GM19452 (cell line): Measurements from ENCODE around the gene AKAP10.
A peak's percentile ranks its signal among the peaks of the same experiment; 100 is the strongest.
"Not testable (repeated sequence)": the region's sequence is repeated elsewhere in the genome, so short reads cannot be mapped to it uniquely, and the experiment has no call there.

Experiments
- ATAC-seq: cut with Tn5 transposase; IDR thresholded peaks from one replicate; pipeline ENCODE4 v1.9.1; 2021; ENCODE audit not compliant: unreplicated experiment

AKAP10 gene

GRCh38 chr17:19979917-19980770, 2.5 kb upstream of the AKAP10 start:
- no peak for ATAC-seq

GRCh38 chr17:19978805-19979211, 1.2 kb upstream of the AKAP10 start:
- no peak for ATAC-seq

GRCh38 chr17:19978209-19978802, 678 bp upstream of the AKAP10 start:
- ATAC-seq: peak; percentile 32

DNA sequence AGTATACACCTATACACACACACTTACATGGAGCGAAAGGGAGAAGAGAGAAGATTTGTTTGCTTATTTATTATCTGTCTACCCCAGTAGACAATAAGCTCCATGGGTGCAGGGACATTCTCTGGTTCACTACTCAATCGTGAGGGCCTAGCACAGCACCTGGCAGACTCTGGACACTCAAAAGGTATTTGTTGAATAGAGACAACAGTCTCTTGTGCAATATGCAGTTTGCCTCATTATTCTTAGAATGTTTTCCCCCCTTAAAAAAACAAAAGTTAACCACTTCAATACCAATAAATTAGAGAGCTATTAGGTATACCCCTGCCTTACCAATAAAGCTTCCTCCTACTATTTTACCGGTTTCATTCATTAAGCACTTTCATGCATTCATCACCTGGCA, 2.0 kb downstream of the AKAP10 start:
- ATAC-seq: no peak

DNA sequence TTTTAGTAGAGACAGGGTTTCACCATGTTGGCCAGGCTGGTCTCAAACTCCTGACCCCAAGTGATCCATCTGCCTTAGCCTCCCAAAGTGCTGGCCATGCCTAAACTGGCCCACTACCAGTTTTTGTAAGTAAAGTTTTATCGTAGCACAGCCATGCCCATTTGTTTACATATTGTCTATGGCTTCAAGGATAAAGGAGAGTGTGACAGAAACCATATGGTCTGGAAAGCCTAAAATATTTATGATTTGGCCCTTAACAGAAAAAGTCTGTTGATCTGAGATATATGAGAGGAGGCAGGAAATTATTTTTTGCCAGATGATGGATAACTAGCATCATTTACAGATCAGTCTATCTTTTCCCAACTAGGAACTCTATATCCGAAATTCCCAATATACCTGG, 4.5 kb downstream of the AKAP10 start:
- no peak for ATAC-seq

- ATAC-seq: not testable (repeated sequence)
Observed at GRCh38 chr17:19962954-19963353, 14.7 kb downstream of the AKAP10 start.

- ATAC-seq: no peak
Observed at GRCh38 chr17:19958023-19958422, 19.6 kb downstream of the AKAP10 start.

DNA sequence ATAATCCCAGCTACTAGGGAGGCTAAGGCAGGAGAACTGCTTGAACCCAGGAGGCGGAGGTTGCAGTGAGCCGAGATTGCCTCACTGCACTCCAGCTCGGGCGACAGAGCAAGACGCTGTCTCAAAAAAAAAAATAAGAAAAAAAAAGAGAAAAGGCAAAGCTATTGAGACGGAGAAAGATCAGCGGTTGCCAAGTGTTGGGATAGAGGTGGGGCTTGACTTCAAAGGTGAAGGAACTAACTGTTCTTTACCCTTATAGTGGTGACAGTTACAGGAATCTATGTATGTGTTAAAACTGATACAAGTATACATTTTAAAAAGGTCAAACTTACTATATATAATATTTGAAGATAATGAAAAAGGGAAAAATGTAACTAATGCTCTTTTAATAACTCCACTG, 22.5 kb downstream of the AKAP10 start:
- ATAC-seq: no peak

GRCh38 chr17:19951411-19951810, 26.2 kb downstream of the AKAP10 start:
- not testable (repeated sequence) for ATAC-seq

- not testable (repeated sequence) for ATAC-seq
Observed at GRCh38 chr17:19950624-19951195, 26.9 kb downstream of the AKAP10 start.

DNA sequence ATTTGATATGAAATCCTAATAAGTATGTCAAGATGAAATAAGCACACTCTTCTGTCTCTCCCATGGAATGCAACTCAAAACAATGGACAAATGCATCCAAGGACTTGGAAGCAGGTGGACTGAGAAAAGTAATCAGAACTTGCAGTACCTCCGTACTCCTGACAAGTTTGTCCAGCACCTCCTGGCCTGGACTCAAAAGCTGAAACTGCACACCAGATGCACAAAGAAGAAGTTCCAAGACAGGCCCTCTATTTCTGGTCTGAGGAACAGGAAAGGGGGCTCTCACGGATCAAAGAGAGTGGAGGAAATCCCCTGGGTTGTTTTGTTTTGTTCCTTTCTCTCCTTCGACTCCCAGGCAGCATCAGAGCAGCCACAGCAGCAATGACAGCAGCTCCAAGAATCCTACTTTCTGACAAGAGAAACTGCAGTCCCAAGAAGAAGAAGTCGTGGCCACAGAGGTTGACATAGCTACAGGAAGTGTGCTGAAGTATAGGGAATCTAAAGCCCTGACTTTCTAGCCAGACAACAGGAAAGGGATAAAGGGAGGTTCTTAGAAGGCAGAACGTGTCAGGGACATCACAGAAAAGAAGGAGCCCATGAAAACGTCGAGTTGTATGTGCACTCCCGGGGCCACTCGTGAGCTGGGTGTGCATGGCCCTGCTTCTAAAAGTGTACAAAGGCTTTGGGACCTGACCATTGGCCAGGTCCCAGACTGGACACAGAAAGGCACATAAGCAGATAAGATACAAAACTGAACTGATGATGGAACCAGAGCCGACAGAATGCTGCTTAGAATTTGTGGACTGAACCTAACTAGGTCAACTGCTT, 29.3 kb downstream of the AKAP10 start:
- ATAC-seq: no peak

DNA sequence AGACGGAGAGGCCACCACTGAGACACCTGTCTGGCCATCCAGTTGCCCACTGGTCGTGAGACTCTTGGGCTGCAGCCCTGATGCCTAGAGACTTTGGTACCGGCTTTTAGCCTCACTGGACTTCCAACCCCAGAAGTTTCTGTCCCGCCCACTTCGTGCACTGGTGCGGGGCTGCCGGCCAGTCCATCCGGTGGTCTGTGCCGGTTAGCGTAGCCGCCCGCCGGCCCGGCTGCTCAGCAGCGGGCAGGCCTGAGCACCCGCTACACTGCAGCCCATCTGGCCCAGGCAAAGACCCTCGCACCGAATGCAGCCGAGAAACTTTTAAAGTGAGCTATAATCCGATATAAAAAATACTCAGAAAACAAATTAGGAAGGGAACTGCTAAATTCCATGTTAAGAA, 30.7 kb downstream of the AKAP10 start:
- ATAC-seq: no peak

GRCh38 chr17:19945009-19945626, 32.5 kb downstream of the AKAP10 start:
- ATAC-seq: no peak

- no peak for ATAC-seq
Observed at GRCh38 chr17:19943599-19943998, 34.0 kb downstream of the AKAP10 start.

DNA sequence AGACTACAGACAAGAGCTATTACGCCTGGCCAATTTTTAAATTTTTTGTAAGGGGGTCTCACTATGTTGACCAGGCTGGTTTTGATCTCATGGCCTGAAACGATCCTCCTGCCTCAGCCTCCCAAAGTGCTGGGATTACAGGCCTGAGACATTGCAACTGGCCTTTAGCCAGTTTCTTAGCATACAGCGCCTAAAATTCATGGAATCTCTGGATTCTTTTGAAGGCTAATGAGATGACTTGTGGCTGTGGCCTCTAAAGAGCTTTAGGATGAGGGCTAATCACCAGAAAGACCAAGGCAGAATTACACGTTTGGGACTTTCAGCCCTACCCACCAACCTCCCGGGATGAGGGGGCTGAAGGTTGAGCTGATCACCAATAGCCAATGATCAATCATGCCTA, 34.6 kb downstream of the AKAP10 start:
- no peak for ATAC-seq

DNA sequence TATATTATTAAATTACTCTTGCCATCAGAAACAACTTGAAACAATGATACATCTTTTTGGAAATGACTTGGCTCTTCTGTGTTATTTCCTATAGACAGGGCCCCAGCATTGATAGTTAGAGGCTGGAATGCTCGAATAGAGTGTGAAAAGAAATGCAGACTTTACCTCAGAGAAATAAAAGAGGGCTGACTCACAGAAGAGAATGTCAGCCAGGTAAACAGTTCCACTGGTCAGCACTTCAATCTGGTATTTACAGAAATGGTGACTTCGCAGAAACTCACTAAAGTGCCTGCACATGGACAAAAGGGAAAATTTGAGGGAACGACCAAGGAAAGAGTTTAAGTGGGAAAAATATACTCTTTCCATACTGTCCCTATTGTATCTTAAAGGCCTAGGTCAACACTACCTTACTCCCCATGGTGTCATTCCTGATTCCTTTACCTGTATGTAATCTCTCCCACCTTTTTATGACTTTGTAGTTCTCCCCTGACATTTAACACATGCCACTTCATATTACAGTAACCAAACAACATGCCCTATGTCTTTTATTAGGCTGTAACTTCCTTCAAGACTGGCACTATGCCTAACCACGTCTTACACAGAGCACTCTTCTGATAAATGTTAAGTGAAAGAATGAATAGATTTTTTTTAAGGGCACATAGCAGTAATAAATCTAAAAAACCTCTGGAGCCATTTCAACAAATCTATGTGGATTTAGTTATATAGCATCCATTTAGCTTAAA, 36.7 kb downstream of the AKAP10 start:
- ATAC-seq: no peak

DNA sequence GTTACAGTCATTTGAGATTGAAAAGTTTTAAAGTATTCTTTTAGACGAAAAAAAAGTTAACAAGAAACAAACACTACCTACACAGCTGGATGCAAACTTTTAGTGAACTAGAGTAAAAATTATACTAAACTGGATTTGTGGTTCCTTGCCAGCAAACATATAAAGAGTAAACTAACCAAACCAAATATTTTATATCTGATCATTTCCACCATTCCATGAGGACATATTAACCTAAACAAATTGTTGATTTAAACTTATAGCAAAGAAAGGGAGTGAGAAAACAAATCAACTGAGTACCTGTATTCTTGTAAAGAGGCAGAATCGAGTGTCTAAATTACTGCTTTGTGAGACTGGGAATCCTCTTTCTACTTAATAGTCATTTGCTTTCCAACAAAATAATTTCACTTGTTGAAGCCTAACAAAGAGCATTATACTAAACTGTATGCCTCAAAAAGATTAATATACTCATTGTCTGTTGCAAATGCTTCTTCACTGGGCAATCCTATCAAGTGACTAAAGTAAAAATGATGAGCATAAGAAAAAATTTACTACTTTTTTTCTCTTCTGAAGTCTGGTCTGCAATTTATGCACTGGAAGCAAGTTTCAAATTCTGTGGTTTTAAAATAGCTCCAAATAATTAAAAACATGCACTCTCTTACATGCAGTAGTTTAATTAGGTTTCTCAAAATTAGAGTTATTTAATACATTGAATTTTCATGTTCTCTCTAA, 37.5 kb downstream of the AKAP10 start:
- ATAC-seq: no peak

DNA sequence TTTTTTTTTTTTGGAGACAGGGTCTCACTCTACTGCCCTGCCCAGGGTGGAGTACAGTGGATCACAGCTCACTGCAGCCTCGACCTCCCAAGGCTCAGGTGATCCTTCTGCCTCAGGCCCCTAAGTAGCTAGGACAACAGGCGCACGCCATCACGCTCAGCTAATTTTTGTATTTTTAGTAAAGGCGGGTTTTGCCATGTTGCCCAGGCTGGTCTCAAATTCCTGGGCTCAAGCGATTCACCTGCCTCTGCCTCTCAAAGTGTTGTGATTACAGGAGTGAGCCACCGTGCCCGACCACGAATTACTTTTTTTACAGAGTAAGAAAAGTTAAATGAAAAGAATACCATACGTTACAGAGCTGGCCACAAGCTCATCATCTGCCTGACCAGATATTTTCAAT, 38.9 kb downstream of the AKAP10 start:
- ATAC-seq: no peak

- ATAC-seq: no peak
Observed at GRCh38 chr17:19937522-19937921, 40.1 kb downstream of the AKAP10 start.

- ATAC-seq: no peak
Observed at GRCh38 chr17:19935169-19935568, 42.5 kb downstream of the AKAP10 start.
